Astrocyte (in vitro differentiated cells and primary cell): ENCODE results near the gene LMX1B.

Source experiments
- CTCF ChIP-seq: IDR thresholded peaks from 2 replicates; pipeline ENCODE4 v1.5.1; 2011; ENCODE audit warnings: low read depth, mild to moderate bottlenecking, inconsistent platforms, low read length, moderate library complexity; ENCODE audit not compliant: insufficient read depth
- EZH2 ChIP-seq: IDR thresholded peaks from 2 replicates; pipeline ENCODE4 v1.6.1; 2012; ENCODE audit warnings: mild to moderate bottlenecking, low read length, inconsistent platforms; ENCODE audit not compliant: insufficient read depth

GRCh38 chr9:126618190-126618584, 4.5 kb downstream of the LMX1B start:
- TF ChIP-seq CTCF (no peak), EZH2 (no peak)
